Left renal pelvis (tissue), 4 donors: ENCODE measurements around the gene SCNN1B. TPM values are rescaled to one million over a fixed set of nuclear protein-coding genes. Genes with fewer than 3 reads are reported as not detected.

Experiments used
- polyA plus RNA-seq, 4 donors: library from polyadenylated mRNA; unstranded; fragments of 120-200 nt; gene quantifications; one replicate each; pipeline ENCODE4 v1.2.1, GENCODE V29; 2013; ENCODE audit not compliant: insufficient read length in 4 of 4

The SCNN1B gene
- polyA plus RNA-seq, 4 donors, result 0.53 to 26.5 (median 18.8) TPM

Other genes starting within 250 kb of the SCNN1B start
- gene USP31, start 152.8 kb upstream of the SCNN1B start, polyA plus RNA-seq, result 1 to 10 TPM; 5.4 to 7.5 (median 6.8) TPM
- gene SCNN1G, start 119.6 kb upstream of the SCNN1B start, polyA plus RNA-seq, result 10 to 100 TPM in 3 of 4 donors, under 1 TPM in 1; 0.78 to 54.5 (median 42.6) TPM
- gene COG7, start 150.9 kb downstream of the SCNN1B start, polyA plus RNA-seq, result 10 to 100 TPM; 21.9 to 41.3 (median 24.0) TPM
- gene GGA2, start 208.2 kb downstream of the SCNN1B start, polyA plus RNA-seq, result 100 to 1,000 TPM in 3 of 4 donors, 10 to 100 TPM in 1; 96.1 to 159 (median 140) TPM